Hepatocyte (in vitro differentiated cells): ENCODE measurements around the gene PRC1. TPM values are rescaled to one million over a fixed set of nuclear protein-coding genes. Genes with fewer than 3 reads are reported as not detected.

Source experiments
- DNase-seq: peaks from one replicate; pipeline ENCODE4 v3.0.0-alpha.2; 2016; ENCODE audit warnings: low spot score
- H2AFZ ChIP-seq: fragments of 200-600 bp; sonication (generic); 2 replicates; pipeline ENCODE4 v1.6.0; 2016; ENCODE audit warnings: antibody characterized with exemption, mild to moderate bottlenecking
- H3K27ac ChIP-seq: fragments of 200-600 bp; sonication (generic); 2 replicates; pipeline ENCODE4 v1.5.1; 2016; ENCODE audit warnings: mild to moderate bottlenecking
- H3K27me3 ChIP-seq: fragments of 200-600 bp; sonication (generic); 2 replicates; pipeline ENCODE4 v1.6.1; 2016
- H3K36me3 ChIP-seq: fragments of 200-600 bp; sonication (generic); replicated peaks from 2 replicates; pipeline ENCODE4 v1.5.1; 2016; ENCODE audit warnings: low read depth; ENCODE audit not compliant: insufficient read depth
- H3K4me1 ChIP-seq: fragments of 200-600 bp; sonication (generic); 2 replicates; pipeline ENCODE4 v1.5.1; 2016; ENCODE audit warnings: mild to moderate bottlenecking, moderate library complexity; ENCODE audit not compliant: insufficient read depth
- H3K4me2 ChIP-seq: fragments of 200-600 bp; sonication (generic); 2 replicates; pipeline ENCODE4 v1.6.0; 2016
- H3K4me3 ChIP-seq: fragments of 200-600 bp; sonication (generic); 2 replicates; pipeline ENCODE4 v1.5.1; 2016; ENCODE audit warnings: mild to moderate bottlenecking
- H3K79me2 ChIP-seq: fragments of 200-600 bp; sonication (generic); 2 replicates; pipeline ENCODE4 v1.6.0; 2017; ENCODE audit warnings: mild to moderate bottlenecking
- H3K9me2 ChIP-seq: fragments of 200-600 bp; sonication (generic); replicated peaks from 2 replicates; pipeline ENCODE4 v1.6.0; 2017; ENCODE audit warnings: mild to moderate bottlenecking; ENCODE audit not compliant: insufficient read depth
- H3K9me3 ChIP-seq: fragments of 200-600 bp; sonication (generic); 2 replicates; pipeline ENCODE4 v1.5.1; 2016; ENCODE audit warnings: low read depth, mild to moderate bottlenecking
- H4K20me1 ChIP-seq: fragments of 200-600 bp; sonication (generic); 2 replicates; pipeline ENCODE4 v1.6.0; 2016; ENCODE audit warnings: mild to moderate bottlenecking; ENCODE audit not compliant: insufficient read depth, poor library complexity, severe bottlenecking
- EZH2 ChIP-seq: fragments of 200-600 bp; sonication (generic); IDR thresholded peaks from 2 replicates; pipeline ENCODE4 v1.6.1; 2016; ENCODE audit warnings: antibody characterized with exemption, mild to moderate bottlenecking, borderline replicate concordance
- EZH2phosphoT487 ChIP-seq: fragments of 200-600 bp; sonication (generic); IDR thresholded peaks from one replicate; pipeline ENCODE4 v1.6.1; 2018; ENCODE audit warnings: antibody characterized with exemption, mild to moderate bottlenecking, low read depth, moderate library complexity; ENCODE audit not compliant: unreplicated experiment, severe bottlenecking
- WGBS: methylation state at CpG from one replicate; pipeline ENCODE4 v1.1.6; 2016; ENCODE audit warnings: low lambda C conversion rate; ENCODE audit errors: missing lambda C conversion rate; 5-methylcytosine and 5-hydroxymethylcytosine counted together
- polyA plus RNA-seq: library from polyadenylated mRNA; unstranded; fragments of >200 nt; fragmentation: Nextera tagmentation; extraction: Ambion mirVana; gene quantifications from 2 replicates; pipeline ENCODE4 v1.2.1, GENCODE V29; 2016
- total RNA-seq: library from RNA; depleted of rRNA; stranded (reverse); fragments of >200 nt; gene quantifications from 2 replicates; pipeline ENCODE4 v1.2.3, GENCODE V29; 2014
- TF ChIP-seq, protein P1 (sequence below): fragments of 200-600 bp; sonication (generic); IDR thresholded peaks from 2 replicates; pipeline ENCODE4 v1.5.1; 2016; ENCODE audit warnings: antibody characterized with exemption, mild to moderate bottlenecking; ENCODE audit not compliant: poor library complexity

The PRC1 gene, protein sequence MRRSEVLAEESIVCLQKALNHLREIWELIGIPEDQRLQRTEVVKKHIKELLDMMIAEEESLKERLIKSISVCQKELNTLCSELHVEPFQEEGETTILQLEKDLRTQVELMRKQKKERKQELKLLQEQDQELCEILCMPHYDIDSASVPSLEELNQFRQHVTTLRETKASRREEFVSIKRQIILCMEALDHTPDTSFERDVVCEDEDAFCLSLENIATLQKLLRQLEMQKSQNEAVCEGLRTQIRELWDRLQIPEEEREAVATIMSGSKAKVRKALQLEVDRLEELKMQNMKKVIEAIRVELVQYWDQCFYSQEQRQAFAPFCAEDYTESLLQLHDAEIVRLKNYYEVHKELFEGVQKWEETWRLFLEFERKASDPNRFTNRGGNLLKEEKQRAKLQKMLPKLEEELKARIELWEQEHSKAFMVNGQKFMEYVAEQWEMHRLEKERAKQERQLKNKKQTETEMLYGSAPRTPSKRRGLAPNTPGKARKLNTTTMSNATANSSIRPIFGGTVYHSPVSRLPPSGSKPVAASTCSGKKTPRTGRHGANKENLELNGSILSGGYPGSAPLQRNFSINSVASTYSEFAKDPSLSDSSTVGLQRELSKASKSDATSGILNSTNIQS
- total RNA-seq (29.2 and 35.8 TPM in 2 replicates), polyA plus RNA-seq (21.5 and 29.8 TPM in 2 replicates)

DNA sequence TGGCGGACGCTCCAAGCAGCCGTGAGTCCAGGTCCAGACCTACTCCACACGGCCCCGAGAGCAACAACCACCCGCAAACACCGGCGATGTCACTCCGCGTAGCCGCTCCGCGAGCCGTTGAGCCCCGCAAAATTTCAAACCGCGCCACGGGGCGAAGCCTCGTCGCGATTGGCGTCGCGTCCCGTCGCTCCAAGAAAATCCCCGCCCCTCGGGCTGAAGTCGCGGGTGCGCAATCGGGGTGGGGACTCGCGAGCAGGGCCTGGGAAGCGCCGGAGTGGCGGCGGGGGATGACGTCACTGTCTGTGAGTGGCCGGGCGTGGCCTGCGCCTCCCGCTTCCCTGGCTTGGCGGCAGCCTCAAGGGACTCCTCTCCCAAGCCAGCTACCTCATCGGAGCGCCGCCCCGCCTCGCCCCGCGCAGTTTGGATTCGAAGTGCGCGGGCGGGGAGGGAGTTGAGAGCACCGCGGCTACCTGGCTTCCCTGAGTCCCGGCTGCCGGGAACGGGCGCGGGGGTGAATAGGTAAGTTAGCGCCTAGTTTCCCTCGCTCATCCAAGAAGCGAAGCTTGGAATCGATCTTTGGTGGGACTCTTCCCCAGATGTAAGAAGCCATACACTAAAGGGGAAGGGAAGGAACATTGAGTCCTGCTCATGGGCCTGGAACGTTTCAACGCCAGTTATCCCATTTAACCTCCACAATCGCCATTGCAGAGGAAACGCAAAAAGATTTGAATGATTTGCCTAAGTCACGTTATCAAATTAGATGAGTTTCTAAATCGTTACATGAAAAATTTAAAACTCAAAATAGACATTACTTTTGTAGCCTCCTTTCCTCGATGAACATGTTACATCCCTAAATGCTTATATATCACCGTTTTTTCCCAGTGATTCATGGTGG, at the start of gene PRC1:
Gene PRC1 (minus strand): TSS at position 119 of the 895 bp plus-strand sequence. CDS start 118 bp downstream, at position 1.
- Histone ChIP-seq H3K4me1 (peaks cover 12% of the 10 kb centered on the region), H3K9me2 (no peaks in the 10 kb centered on the region), H3K27me3 (no peaks in the 10 kb centered on the region), H3K4me2 (peak within 1 kb of the TSS; percentile 88), H3K79me2 (peaks cover 42% of the 10 kb centered on the region), H3K36me3 (no peaks in the 10 kb centered on the region), H3K27ac (peak within 1 kb of the TSS; percentile 76), H3K4me3 (peak within 1 kb of the TSS; percentile 66), H2AFZ (peak within 1 kb of the TSS; percentile 67), H3K9me3 (no peaks in the 10 kb centered on the region), H4K20me1 (no peaks in the 10 kb centered on the region)
- peak; percentile 100 for DNase-seq
- TF ChIP-seq, protein P1, sequence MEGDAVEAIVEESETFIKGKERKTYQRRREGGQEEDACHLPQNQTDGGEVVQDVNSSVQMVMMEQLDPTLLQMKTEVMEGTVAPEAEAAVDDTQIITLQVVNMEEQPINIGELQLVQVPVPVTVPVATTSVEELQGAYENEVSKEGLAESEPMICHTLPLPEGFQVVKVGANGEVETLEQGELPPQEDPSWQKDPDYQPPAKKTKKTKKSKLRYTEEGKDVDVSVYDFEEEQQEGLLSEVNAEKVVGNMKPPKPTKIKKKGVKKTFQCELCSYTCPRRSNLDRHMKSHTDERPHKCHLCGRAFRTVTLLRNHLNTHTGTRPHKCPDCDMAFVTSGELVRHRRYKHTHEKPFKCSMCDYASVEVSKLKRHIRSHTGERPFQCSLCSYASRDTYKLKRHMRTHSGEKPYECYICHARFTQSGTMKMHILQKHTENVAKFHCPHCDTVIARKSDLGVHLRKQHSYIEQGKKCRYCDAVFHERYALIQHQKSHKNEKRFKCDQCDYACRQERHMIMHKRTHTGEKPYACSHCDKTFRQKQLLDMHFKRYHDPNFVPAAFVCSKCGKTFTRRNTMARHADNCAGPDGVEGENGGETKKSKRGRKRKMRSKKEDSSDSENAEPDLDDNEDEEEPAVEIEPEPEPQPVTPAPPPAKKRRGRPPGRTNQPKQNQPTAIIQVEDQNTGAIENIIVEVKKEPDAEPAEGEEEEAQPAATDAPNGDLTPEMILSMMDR: no peak
- TF ChIP-seq EZH2 (no peak), EZH2phosphoT487 (no peak)
- WGBS: under 1% methylated on average over 68 of the region's 75 CpGs

DNA sequence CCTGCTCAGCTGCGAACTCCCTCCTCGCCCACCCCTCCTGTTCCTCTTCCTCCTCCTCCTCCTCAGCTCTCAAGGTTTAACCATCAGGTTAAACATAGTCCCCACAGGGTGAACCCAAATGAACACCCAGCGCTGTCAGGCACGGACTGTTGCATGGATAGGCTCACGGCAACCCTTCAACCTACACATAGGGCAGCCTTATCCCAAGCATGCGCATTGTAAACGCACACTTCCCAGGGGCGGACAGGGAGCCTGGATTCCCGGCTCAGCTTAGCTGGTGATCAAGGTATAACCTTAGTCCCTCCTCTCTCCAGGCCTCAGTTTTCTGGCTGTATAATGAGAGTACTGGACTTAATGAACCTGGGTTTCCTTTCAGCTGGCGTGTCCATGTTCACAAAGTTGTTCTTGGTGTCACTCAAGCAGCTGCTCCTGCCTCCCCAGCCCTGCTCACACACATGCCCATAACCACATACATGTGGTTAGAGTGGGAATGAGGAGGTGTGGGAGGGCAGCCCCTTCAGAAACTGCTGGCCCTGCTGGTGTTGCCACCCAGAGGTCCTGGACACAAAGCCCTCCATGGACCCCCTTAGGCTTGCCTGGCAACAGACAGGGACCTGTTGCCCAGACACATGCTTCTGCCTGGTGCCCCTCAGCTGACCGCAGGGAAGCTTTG, 49.0 kb upstream of the PRC1 start:
- Histone ChIP-seq H3K27ac (no peak overlapping the region), H3K79me2 (no peaks in the 10 kb centered on the region), H3K9me3 (no peaks in the 10 kb centered on the region), H3K4me3 (no peak overlapping the region), H4K20me1 (no peaks in the 10 kb centered on the region), H2AFZ (no peak overlapping the region), H3K36me3 (no peaks in the 10 kb centered on the region), H3K9me2 (no peaks in the 10 kb centered on the region), H3K27me3 (peaks cover 4% of the 10 kb centered on the region), H3K4me1 (no peaks in the 10 kb centered on the region), H3K4me2 (no peak overlapping the region)
- 91% methylated on average over 11 of the region's 11 CpGs for WGBS
- no peak for TF ChIP-seq EZH2
- TF ChIP-seq, protein P1: no peak
- no peak for TF ChIP-seq EZH2phosphoT487
- no peak for DNase-seq

DNA sequence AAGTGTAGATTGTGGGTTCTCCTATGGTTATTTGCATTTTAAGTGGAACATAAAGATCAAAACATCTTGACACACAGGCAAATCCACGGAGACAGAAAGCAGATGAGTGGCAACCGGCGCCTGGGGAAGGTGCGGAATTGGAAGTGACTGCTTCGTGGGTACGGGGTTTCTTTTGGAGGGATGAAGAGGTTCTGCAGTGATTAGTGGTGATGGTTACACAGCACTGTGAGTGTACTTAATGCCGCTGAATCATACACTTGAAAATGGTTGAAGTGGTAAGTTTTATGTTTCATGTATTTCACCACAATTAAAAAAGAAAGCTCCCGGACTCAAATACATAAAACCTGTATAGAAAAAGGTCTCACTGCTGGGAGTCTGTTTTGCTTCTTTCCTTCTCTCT, 46.5 kb upstream of the PRC1 start:
- H4K20me1 ChIP-seq: no peaks in the 10 kb centered on the region
- H3K4me2 ChIP-seq: no peak overlapping the region
- H2AFZ ChIP-seq: no peak overlapping the region
- no peaks in the 10 kb centered on the region for H3K4me1 ChIP-seq
- no peaks in the 10 kb centered on the region for H3K9me3 ChIP-seq
- no peak for TF ChIP-seq EZH2phosphoT487
- TF ChIP-seq, protein P1: no peak
- no peak for TF ChIP-seq EZH2
- DNase-seq: no peak
- no peak overlapping the region for H3K27ac ChIP-seq
- H3K27me3 ChIP-seq: peaks cover 4% of the 10 kb centered on the region
- no peak overlapping the region for H3K4me3 ChIP-seq
- no peaks in the 10 kb centered on the region for H3K36me3 ChIP-seq
- no peaks in the 10 kb centered on the region for H3K79me2 ChIP-seq
- H3K9me2 ChIP-seq: no peaks in the 10 kb centered on the region
- 83% methylated on average over 8 of the region's 8 CpGs for WGBS
